Stimulated activated CD8-positive, alpha-beta memory T cell treated with anti-CD3 and anti-CD28 coated beads, Interleukin-7, amount 100 ng/mL, for 24 hours (primary cell): ENCODE results near the gene TACR2.
A peak's percentile ranks its signal among the peaks of the same experiment; 100 is the strongest.
"Not testable (repeated sequence)": the region's sequence is repeated elsewhere in the genome, so short reads cannot be mapped to it uniquely, and the experiment has no call there.

Experiments used
- DNase-seq: peaks from one replicate; pipeline ENCODE4 v3.0.0-alpha.2; 2020; ENCODE audit warnings: low read depth

The TACR2 gene

GRCh38 chr10:69450395-69450794 is 33.7 kb upstream of the TACR2 start:
- not testable (repeated sequence) for DNase-seq

- peak; percentile 18 for DNase-seq
Observed at GRCh38 chr10:69449841-69450240, 33.1 kb upstream of the TACR2 start.

- DNase-seq: no peak
Observed at GRCh38 chr10:69446650-69447151, 30.0 kb upstream of the TACR2 start.

- no peak for DNase-seq
Observed at GRCh38 chr10:69446229-69446628, 29.5 kb upstream of the TACR2 start.

GRCh38 chr10:69445041-69445440 is 28.3 kb upstream of the TACR2 start:
- no peak for DNase-seq

- no peak for DNase-seq
Observed at GRCh38 chr10:69443354-69443753, 26.6 kb upstream of the TACR2 start.

- DNase-seq: no peak
Observed at GRCh38 chr10:69439813-69440506, 23.2 kb upstream of the TACR2 start.

GRCh38 chr10:69439350-69439739 is 22.6 kb upstream of the TACR2 start:
- no peak for DNase-seq

- no peak for DNase-seq
Observed at GRCh38 chr10:69438536-69439349, 22.0 kb upstream of the TACR2 start.

- DNase-seq: no peak
Observed at GRCh38 chr10:69437321-69438259, 20.9 kb upstream of the TACR2 start.

GRCh38 chr10:69435966-69436520 is 19.3 kb upstream of the TACR2 start:
- no peak for DNase-seq

GRCh38 chr10:69434926-69435325 is 18.2 kb upstream of the TACR2 start:
- no peak for DNase-seq

- DNase-seq: no peak
Observed at GRCh38 chr10:69434169-69434568, 17.5 kb upstream of the TACR2 start.

GRCh38 chr10:69428165-69428564 is 11.4 kb upstream of the TACR2 start:
- no peak for DNase-seq

- DNase-seq: no peak
Observed at GRCh38 chr10:69426376-69426727, 9.6 kb upstream of the TACR2 start.

GRCh38 chr10:69425511-69426298 is 9.0 kb upstream of the TACR2 start:
- DNase-seq: no peak

- DNase-seq: no peak
Observed at GRCh38 chr10:69425041-69425440, 8.3 kb upstream of the TACR2 start.

GRCh38 chr10:69422676-69423075 is 6.0 kb upstream of the TACR2 start:
- no peak for DNase-seq

GRCh38 chr10:69421611-69422308 is 5.0 kb upstream of the TACR2 start:
- DNase-seq: no peak

- DNase-seq: no peak
Observed at GRCh38 chr10:69419744-69420126, 3.0 kb upstream of the TACR2 start.
